Trophoblast cell (in vitro differentiated cells and primary cell): ENCODE results near the gene MAGEA1.
"Not testable (repeated sequence)": the region's sequence is repeated elsewhere in the genome, so short reads cannot be mapped to it uniquely, and the experiment has no call there.

Experiments used
- DNase-seq, 2 donors: peaks; one replicate each; pipeline ENCODE4 v3.0.0-alpha.2; 2016
- H2AFZ ChIP-seq: 2 replicates; pipeline ENCODE4 v1.6.1; 2013; ENCODE audit warnings: low read length, moderate library complexity, mild to moderate bottlenecking; ENCODE audit not compliant: insufficient read depth, poor library complexity
- H2AK5ac ChIP-seq: 2 replicates; pipeline ENCODE4 v1.6.1; 2013; ENCODE audit warnings: mild to moderate bottlenecking, low read length
- H2BK120ac ChIP-seq: 2 replicates; pipeline ENCODE4 v1.6.1; 2013; ENCODE audit warnings: low read length, mild to moderate bottlenecking, moderate library complexity; ENCODE audit not compliant: insufficient read depth, poor library complexity
- H2BK12ac ChIP-seq: 2 replicates; pipeline ENCODE4 v1.6.1; 2013; ENCODE audit warnings: mild to moderate bottlenecking, low read length, moderate library complexity
- H2BK5ac ChIP-seq: 2 replicates; pipeline ENCODE4 v1.6.1; 2013; ENCODE audit warnings: low read length, low read depth, moderate library complexity, mild to moderate bottlenecking; ENCODE audit not compliant: poor library complexity
- H3K14ac ChIP-seq: 2 replicates; pipeline ENCODE4 v1.6.1; 2013; ENCODE audit warnings: mild to moderate bottlenecking, low read length
- H3K18ac ChIP-seq: 2 replicates; pipeline ENCODE4 v1.6.1; 2013; ENCODE audit warnings: mild to moderate bottlenecking, low read length
- H3K23ac ChIP-seq: 2 replicates; pipeline ENCODE4 v1.6.1; 2013; ENCODE audit warnings: low read length
- H3K27ac ChIP-seq: 2 replicates; pipeline ENCODE4 v1.5.1; 2013; ENCODE audit warnings: low read depth, mild to moderate bottlenecking, inconsistent platforms, low read length, moderate library complexity
- H3K27me3 ChIP-seq: 2 replicates; pipeline ENCODE4 v1.6.1; 2013; ENCODE audit warnings: inconsistent platforms, mild to moderate bottlenecking, low read length, moderate library complexity; ENCODE audit not compliant: insufficient read depth
- H3K36me3 ChIP-seq, 2 experiments: 1 replicate in 1 of 2; 2 replicates in 1 of 2; pipeline ENCODE4 v1.6.1; 2013; ENCODE audit warnings: low read length in 2 of 2, mild to moderate bottlenecking in 2 of 2, moderate library complexity in 1 of 2; ENCODE audit not compliant: insufficient read depth in 2 of 2, control insufficient read depth in 1 of 2
- H3K4ac ChIP-seq: 2 replicates; pipeline ENCODE4 v1.6.1; 2013; ENCODE audit warnings: low read depth, mild to moderate bottlenecking, low read length, moderate library complexity
- H3K4me1 ChIP-seq, 2 experiments: 1 replicate in 1 of 2; 2 replicates in 1 of 2; pipeline ENCODE4 v1.6.1; 2013; ENCODE audit warnings: low read length in 2 of 2, mild to moderate bottlenecking in 2 of 2, moderate library complexity in 1 of 2; ENCODE audit not compliant: insufficient read depth in 2 of 2, control insufficient read depth in 1 of 2
- H3K4me2 ChIP-seq: 2 replicates; pipeline ENCODE4 v1.6.1; 2013; ENCODE audit warnings: inconsistent platforms, mild to moderate bottlenecking, low read length, moderate library complexity
- H3K4me3 ChIP-seq: 2 replicates; pipeline ENCODE4 v1.5.1; 2013; ENCODE audit warnings: mild to moderate bottlenecking, low read depth, low read length, inconsistent platforms
- H3K79me1 ChIP-seq: one replicate; pipeline ENCODE4 v1.6.1; 2013; ENCODE audit warnings: low read length
- H3K79me2 ChIP-seq: 2 replicates; pipeline ENCODE4 v1.6.1; 2013; ENCODE audit warnings: low read length, mild to moderate bottlenecking; ENCODE audit not compliant: control insufficient read depth, insufficient read depth, poor library complexity
- H3K9ac ChIP-seq: 2 replicates; pipeline ENCODE4 v1.6.1; 2013; ENCODE audit warnings: mild to moderate bottlenecking, low read length
- H3K9me3 ChIP-seq: 2 replicates; pipeline ENCODE4 v1.6.1; 2013; ENCODE audit warnings: low read depth, mild to moderate bottlenecking, control low read depth, inconsistent platforms, low read length; ENCODE audit not compliant: insufficient read depth
- H4K12ac ChIP-seq: 2 replicates; pipeline ENCODE4 v1.6.1; 2013; ENCODE audit warnings: low read depth, mild to moderate bottlenecking, low read length, moderate library complexity
- H4K8ac ChIP-seq: 2 replicates; pipeline ENCODE4 v1.6.1; 2013; ENCODE audit warnings: low read depth, mild to moderate bottlenecking, low read length, moderate library complexity
- H4K91ac ChIP-seq: one replicate; pipeline ENCODE4 v1.6.1; 2013; ENCODE audit warnings: low read depth, mild to moderate bottlenecking, low read length, moderate library complexity
- WGBS: extraction: QIAGEN DNeasy Blood & Tissue Kit; methylation state at CpG from one replicate; pipeline ENCODE4 v1.1.7; 2013; ENCODE audit warnings: missing lambda C conversion rate; ENCODE audit not compliant: insufficient read length, insufficient coverage; ENCODE audit errors: extremely low coverage; 5-methylcytosine and 5-hydroxymethylcytosine counted together

Gene MAGEA1

DNA sequence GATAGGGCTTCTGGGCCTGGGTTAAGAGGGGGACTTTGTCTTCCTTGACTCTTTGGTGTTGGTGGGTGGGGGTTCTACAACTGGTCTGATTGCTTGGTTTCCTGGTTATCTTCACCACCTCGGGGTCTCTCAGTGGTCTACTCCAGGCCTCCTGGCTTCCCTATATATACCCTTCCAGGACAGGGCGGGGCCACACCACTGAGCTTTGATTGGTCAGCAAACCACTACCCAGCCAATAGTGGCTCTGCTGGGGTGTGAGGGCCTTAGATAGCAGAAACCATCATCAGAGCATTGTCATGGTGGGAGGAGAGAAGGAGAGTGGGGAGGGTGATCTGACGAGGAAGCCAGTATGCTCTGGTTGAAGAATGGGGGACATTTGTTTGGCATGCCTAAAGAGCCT lies 14.4 kb upstream of the MAGEA1 start:
- no peak for DNase-seq
- no CpG with 5 or more reads among the region's 3 CpGs for WGBS
- Histone ChIP-seq H4K8ac (no peak overlapping the region), H3K4me1 (no peaks in the 10 kb centered on the region), H3K4me3 (no peak overlapping the region), H2AFZ (no peak overlapping the region), H3K27me3 (no peaks in the 10 kb centered on the region), H3K4me2 (no peak overlapping the region), H3K14ac (no peak overlapping the region), H3K4ac (no peak overlapping the region), H3K9me3 (no peaks in the 10 kb centered on the region), H3K36me3 (no peaks in the 10 kb centered on the region), H3K18ac (no peak overlapping the region), H3K27ac (no peak overlapping the region), H2BK12ac (no peak overlapping the region), H3K79me2 (no peaks in the 10 kb centered on the region), H2BK120ac (no peak overlapping the region), H3K23ac (no peak overlapping the region), H2AK5ac (no peak overlapping the region), H4K91ac (no peak overlapping the region), H2BK5ac (no peak overlapping the region), H4K12ac (no peak overlapping the region), H3K79me1 (no peaks in the 10 kb centered on the region), H3K9ac (no peak overlapping the region)

DNA sequence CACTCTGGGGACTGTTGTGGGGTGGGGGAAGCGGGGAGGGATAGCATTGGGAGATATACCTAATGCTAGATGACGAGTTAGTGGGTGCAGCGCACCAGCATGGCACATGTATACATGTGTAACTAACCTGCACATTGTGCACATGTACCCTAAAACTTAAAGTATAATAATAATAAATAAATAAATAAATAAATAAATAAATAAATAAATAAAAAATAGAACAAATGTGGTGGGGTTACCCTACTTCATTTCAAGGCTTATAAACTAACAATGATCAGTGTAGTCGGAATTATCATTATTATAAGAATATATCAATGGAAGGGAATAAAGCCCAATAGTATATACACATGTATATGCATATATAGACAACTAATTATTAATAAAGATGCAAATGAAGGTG lies 10.7 kb upstream of the MAGEA1 start:
- no CpG with 5 or more reads among the region's 4 CpGs for WGBS
- H3K4me1 ChIP-seq, H2AK5ac ChIP-seq, H3K23ac ChIP-seq, H3K79me2 ChIP-seq, H2BK120ac ChIP-seq, H3K27me3 ChIP-seq, DNase-seq, H3K4me2 ChIP-seq, H3K9me3 ChIP-seq, H3K14ac ChIP-seq, H4K8ac ChIP-seq, H3K36me3 ChIP-seq, H4K91ac ChIP-seq, H4K12ac ChIP-seq, H3K4me3 ChIP-seq, H2BK5ac ChIP-seq, H2AFZ ChIP-seq, H3K18ac ChIP-seq, H2BK12ac ChIP-seq, H3K27ac ChIP-seq, H3K9ac ChIP-seq, H3K4ac ChIP-seq, H3K79me1 ChIP-seq: not testable (repeated sequence)

DNA sequence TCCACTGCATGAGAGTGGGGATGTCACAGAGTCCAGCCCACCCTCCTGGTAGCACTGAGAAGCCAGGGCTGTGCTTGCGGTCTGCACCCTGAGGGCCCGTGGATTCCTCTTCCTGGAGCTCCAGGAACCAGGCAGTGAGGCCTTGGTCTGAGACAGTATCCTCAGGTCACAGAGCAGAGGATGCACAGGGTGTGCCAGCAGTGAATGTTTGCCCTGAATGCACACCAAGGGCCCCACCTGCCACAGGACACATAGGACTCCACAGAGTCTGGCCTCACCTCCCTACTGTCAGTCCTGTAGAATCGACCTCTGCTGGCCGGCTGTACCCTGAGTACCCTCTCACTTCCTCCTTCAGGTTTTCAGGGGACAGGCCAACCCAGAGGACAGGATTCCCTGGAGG lies 2.7 kb downstream of the MAGEA1 start:
- Histone ChIP-seq H2BK120ac (no peak overlapping the region), H3K4me2 (no peak overlapping the region), H3K27ac (no peak overlapping the region), H4K91ac (no peak overlapping the region), H3K9me3 (no peaks in the 10 kb centered on the region), H3K4me3 (no peak overlapping the region), H3K23ac (no peak overlapping the region), H4K12ac (no peak overlapping the region), H3K4me1 (no peaks in the 10 kb centered on the region), H3K27me3 (no peaks in the 10 kb centered on the region), H3K79me2 (no peaks in the 10 kb centered on the region), H2BK12ac (no peak overlapping the region), H3K79me1 (no peaks in the 10 kb centered on the region), H3K14ac (no peak overlapping the region), H3K18ac (no peak overlapping the region), H2AK5ac (no peak overlapping the region), H3K4ac (no peak overlapping the region), H3K36me3 (no peaks in the 10 kb centered on the region), H2AFZ (no peak overlapping the region), H3K9ac (no peak overlapping the region), H4K8ac (no peak overlapping the region), H2BK5ac (no peak overlapping the region)
- WGBS, result no CpG with 5 or more reads among the region's 4 CpGs
- DNase-seq, result no peak

DNA sequence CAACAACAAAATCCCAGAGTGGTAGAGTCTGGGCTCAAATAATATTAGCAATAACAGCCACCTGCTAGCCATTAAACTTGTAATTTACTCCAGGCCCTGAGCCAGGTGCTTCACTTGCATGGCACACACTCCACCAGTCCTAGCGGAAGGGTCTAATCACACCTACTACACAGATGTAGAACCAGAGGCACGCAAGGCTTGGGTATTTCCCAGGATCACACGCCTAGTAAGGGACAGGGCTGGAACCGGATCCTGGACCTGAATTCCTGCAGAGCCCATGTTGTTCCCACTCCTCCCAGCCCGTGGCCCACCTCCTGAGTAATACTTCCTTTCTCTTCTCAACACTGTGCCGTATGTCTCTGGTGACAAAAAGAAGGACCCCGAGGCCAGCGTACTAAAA lies 5.7 kb downstream of the MAGEA1 start:
- no peak for DNase-seq
- Histone ChIP-seq H3K4ac (no peak overlapping the region), H3K27me3 (no peaks in the 10 kb centered on the region), H3K14ac (no peak overlapping the region), H3K18ac (no peak overlapping the region), H2AFZ (no peak overlapping the region), H2AK5ac (no peak overlapping the region), H3K79me1 (no peaks in the 10 kb centered on the region), H3K79me2 (no peaks in the 10 kb centered on the region), H3K27ac (no peak overlapping the region), H4K8ac (no peak overlapping the region), H3K4me2 (no peak overlapping the region), H2BK12ac (no peak overlapping the region), H2BK5ac (no peak overlapping the region), H3K36me3 (no peaks in the 10 kb centered on the region), H2BK120ac (no peak overlapping the region), H3K23ac (no peak overlapping the region), H4K12ac (no peak overlapping the region), H3K9ac (no peak overlapping the region), H3K4me3 (no peak overlapping the region), H4K91ac (no peak overlapping the region), H3K4me1 (no peaks in the 10 kb centered on the region), H3K9me3 (no peaks in the 10 kb centered on the region)
- WGBS, result no CpG with 5 or more reads among the region's 8 CpGs
